ENCODE results near the gene NOTCH1. TPM values are rescaled to one million over a fixed set of nuclear protein-coding genes. Genes with fewer than 3 reads are reported as not detected.

The NOTCH1 gene
- total and polyA plus RNA-seq, 2 of the 8 experiments (the other 6 are each of a cell fraction or from before 2014, with no cell fraction given): 6.9 to 55.6 TPM

DNA sequence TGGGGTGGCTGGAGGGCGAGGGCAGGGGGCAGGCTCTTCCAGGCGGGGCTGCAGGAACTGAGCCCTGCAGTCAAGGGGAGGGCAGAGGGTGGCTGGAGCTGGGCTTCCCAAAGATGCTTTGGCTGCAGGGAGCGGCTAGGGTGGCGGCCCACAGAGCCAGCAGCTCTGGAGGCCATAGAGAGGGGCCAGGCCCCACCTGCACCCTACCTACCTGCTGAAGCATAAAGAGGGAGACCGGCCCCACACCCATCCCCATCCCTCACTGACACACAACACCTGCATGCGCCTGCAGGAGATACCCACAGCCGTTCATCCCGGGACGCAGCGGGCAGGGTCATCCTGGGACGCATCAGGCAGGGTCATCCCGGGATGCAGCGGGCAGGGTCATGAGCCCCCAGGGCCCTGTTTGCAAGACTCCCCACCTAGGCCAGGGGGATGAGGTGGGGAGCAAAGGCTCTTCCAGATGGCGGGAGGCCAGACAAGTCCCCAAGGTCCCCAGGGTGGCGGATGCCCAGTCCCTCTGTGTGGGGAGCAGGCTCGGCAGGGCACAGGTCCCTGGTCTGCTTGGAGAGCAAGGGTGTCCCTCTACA lies 39.8 kb upstream of the NOTCH1 start:
- ChIA-PET CTCF (ENCODE audit: partially characterized antibody) (interaction anchor here (0.5 to 1.5 kb wide), 5 partner anchors 13 to 676 kb away, joined by 3 to 4 read pairs (median 3); no protein-coding TSS in a partner anchor), POLR2A (ENCODE audit: partially characterized antibody) (interaction anchor here (0.8 to 3.4 kb wide), 3 partner anchors 10 to 23 kb away, joined by 3 to 30 read pairs (median 4); no protein-coding TSS in a partner anchor)
- no peak overlapping the region for H3K27ac ChIP-seq (ENCODE audit: low read depth, low read length)
- TF ChIP-seq FOSL1 (IDR thresholded peaks at IDR 0.05; ENCODE audit: insufficient read depth, low read depth, low read length) (no peak), SP4 (IDR thresholded peaks at IDR 0.05; ENCODE audit: low read length) (no peak), NRF1 (IDR thresholded peaks at IDR 0.05; ENCODE audit: low read depth, low read length) (no peak)

More for the DNA sequence above, 39.8 kb upstream of the NOTCH1 start:
- Histone ChIP-seq H3K4ac (replicated peaks; ENCODE audit: insufficient read length, low read depth, low read length) (peak overlapping the region; percentile 100), H4K20me1 (replicated peaks in 1 of 2; ENCODE audit: control insufficient read depth in 1 of 2, insufficient read depth in 2 of 2, low read length in 2 of 2) (peaks cover 0 to 2% of the 10 kb centered on the region in 2 experiments), H3K9me3 (ENCODE audit: insufficient read depth in 2 of 2, low read depth in 1 of 2, low read length in 1 of 2) (no peaks in the 10 kb centered on the region; a peak in 2 of 4 replicates), H2BK15ac (ENCODE audit: low read length) (peak overlapping the region; percentile 65; the same call in 1 of the 2 replicates), H3K79me1 (ENCODE audit: low read depth, low read length) (no peaks in the 10 kb centered on the region), H4K5ac (ENCODE audit: insufficient read length, low read depth, low read length) (no peak overlapping the region), H3K23me2 (ENCODE audit: low read depth, low read length) (peaks cover 21% of the 10 kb centered on the region), H3K27me3 (replicated peaks in 1 of 4; ENCODE audit: control insufficient read depth in 3 of 4, extremely low read depth in 1 of 4, insufficient read depth in 3 of 4, low read length in 3 of 4) (no peaks in the 10 kb centered on the region; a peak in 1 of 7 replicates), H3K4me1 (replicated peaks in 1 of 4; ENCODE audit: control insufficient read depth in 3 of 4, insufficient read depth in 4 of 4, low read length in 3 of 4) (peaks cover 3 to 48% (median 36%) of the 10 kb centered on the region in 4 experiments), H3K9ac (replicated peaks in 1 of 4; ENCODE audit: extremely low read depth in 1 of 4, low read depth in 3 of 4, low read length in 3 of 4) (no peak overlapping the region), H3K18ac (ENCODE audit: extremely low read depth, low read length) (no peak overlapping the region; the same call in none of the 2 replicates), H3K23ac (ENCODE audit: insufficient read length) (no peak overlapping the region), H2BK12ac (ENCODE audit: low read depth, low read length) (peak overlapping the region; percentile 100; the same call in 1 of the 2 replicates), H2AFZ (ENCODE audit: low read length) (no peak overlapping the region), H4K91ac (replicated peaks; ENCODE audit: insufficient read length, low read length) (peak overlapping the region; percentile 100), H4K8ac (ENCODE audit: extremely low read depth, insufficient read depth, low read length) (no peak overlapping the region; the same call in 1 of the 2 replicates), H3K36me3 (ENCODE audit: control insufficient read depth in 2 of 4, insufficient read depth in 4 of 4, low read length in 3 of 4) (no peaks in the 10 kb centered on the region), H2BK5ac (ENCODE audit: low read depth, low read length) (peak overlapping the region; percentile 90), H2BK20ac (ENCODE audit: low read length) (peak overlapping the region; percentile 98; the same call in 1 of the 2 replicates), H3K4me2 (ENCODE audit: insufficient read depth in 1 of 2, low read depth in 2 of 2, low read length in 2 of 2) (no peak overlapping the region), H3K79me2 (ENCODE audit: control insufficient read depth in 1 of 2, insufficient read depth in 2 of 2, low read length in 2 of 2) (no peaks in the 10 kb centered on the region), H3K14ac (ENCODE audit: insufficient read length) (no peak overlapping the region), H3K56ac (replicated peaks; ENCODE audit: insufficient read length, low read depth, low read length) (no peak overlapping the region), H2BK120ac (replicated peaks; ENCODE audit: low read depth, low read length) (peak overlapping the region; percentile 57), H3K4me3 (ENCODE audit: extremely low read depth in 1 of 4, insufficient read depth in 2 of 4, low read depth in 3 of 4, low read length in 4 of 4) (no peak overlapping the region), H2AK5ac (ENCODE audit: low read depth, low read length) (peak overlapping the region; percentile 100; the same call in 1 of the 2 replicates)
- WGBS, 2 experiments (ENCODE audit: extremely low coverage in 1 of 2, insufficient coverage in 1 of 2, insufficient read length in 1 of 2, insufficient replicate concordance in 2 of 2, low coverage in 1 of 2, low lambda C conversion rate in 2 of 2, missing lambda C conversion rate in 1 of 2): 90% methylated on average over 15 of the region's 16 CpGs; no CpG with 5 or more reads in 1 of the 2 experiments
- no peak for DNase-seq (ENCODE audit: low read depth in 1 of 2, low spot score in 2 of 2)
- no peak for FAIRE-seq
